HEK293 (cell line): ENCODE results near the gene ATP5MC2.

ENCODE experiments used
- CTCF ChIA-PET: fragments of 350-600 bp; formaldehyde crosslinking; extraction: SDS; loops from one replicate; lab custom pipeline; 2021; ENCODE audit warnings: antibody characterized with exemption; lab: Yijun Ruan, JAX
- POLR2A ChIA-PET: fragments of 300-600 bp; formaldehyde crosslinking; extraction: SDS; loops from one replicate; lab custom pipeline; 2020; ENCODE audit warnings: antibody characterized with exemption, inconsistent platforms; lab: Yijun Ruan, JAX
- H3K27ac ChIP-seq: fragments of 200-500 bp; sonication (Bioruptor generic); 2 replicates; pipeline ENCODE4 v1.5.1; 2014; ENCODE audit warnings: low read depth, low read length, control low read depth, inconsistent platforms; ENCODE audit errors: extremely low read depth
- H3K36me3 ChIP-seq, 2 experiments: fragments of 200-500 bp in 1 of 2; sonication (Bioruptor generic) in 1 of 2; 1 replicate in 1 of 2; 2 replicates in 1 of 2; pipeline ENCODE4 v1.5.1; 2014 to 2017; ENCODE audit warnings: inconsistent platforms in 2 of 2, low read length in 2 of 2; ENCODE audit not compliant: control insufficient read depth in 2 of 2, insufficient read depth in 1 of 2
- H3K4me1 ChIP-seq: fragments of 200-500 bp; sonication (Bioruptor generic); 2 replicates; pipeline ENCODE4 v1.5.1; 2014; ENCODE audit warnings: mild to moderate bottlenecking, low read length, inconsistent platforms; ENCODE audit not compliant: control insufficient read depth, insufficient read depth
- H3K4me3 ChIP-seq: 2 replicates; pipeline ENCODE4 v1.5.1; 2011; ENCODE audit warnings: low read depth, mild to moderate bottlenecking, control low read depth, low read length, moderate library complexity
- H3K9me3 ChIP-seq: fragments of 200-500 bp; sonication (Bioruptor generic); 2 replicates; pipeline ENCODE4 v1.5.1; 2014; ENCODE audit warnings: low read depth, low read length, inconsistent platforms; ENCODE audit not compliant: control insufficient read depth, insufficient read depth
- BCL11A ChIP-seq: fragments of 450-650 bp; formaldehyde crosslinking; IDR thresholded peaks from 2 replicates; pipeline ENCODE4 v1.5.1; 2016; ENCODE audit warnings: low read depth, missing biosample characterization, missing genetic modification characterization
- KLF1 ChIP-seq: fragments of 450-650 bp; formaldehyde crosslinking; IDR thresholded peaks from 2 replicates; pipeline ENCODE4 v1.5.1; 2016; ENCODE audit warnings: missing biosample characterization, missing genetic modification characterization
- SALL2 ChIP-seq: fragments of 450-650 bp; formaldehyde crosslinking; IDR thresholded peaks from 2 replicates; pipeline ENCODE4 v1.5.0; 2017; ENCODE audit warnings: missing biosample characterization, mild to moderate bottlenecking, missing genetic modification characterization, borderline replicate concordance
- ZBTB8A ChIP-seq: fragments of 450-650 bp; formaldehyde crosslinking; IDR thresholded peaks from 2 replicates; pipeline ENCODE4 v1.5.1; 2016; ENCODE audit warnings: missing biosample characterization, missing genetic modification characterization
- ZNF16 ChIP-seq: fragments of 450-650 bp; formaldehyde crosslinking; IDR thresholded peaks from 2 replicates; pipeline ENCODE4 v1.5.1; 2016; ENCODE audit warnings: low read depth, missing biosample characterization, missing genetic modification characterization
- ZNF223 ChIP-seq: fragments of 450-650 bp; formaldehyde crosslinking; IDR thresholded peaks from 2 replicates; pipeline ENCODE4 v1.5.1; 2016; ENCODE audit warnings: missing biosample characterization, missing genetic modification characterization
- ZNF248 ChIP-seq: fragments of 450-650 bp; formaldehyde crosslinking; IDR thresholded peaks from 2 replicates; pipeline ENCODE4 v1.5.1; 2017; ENCODE audit warnings: missing biosample characterization, missing genetic modification characterization
- ZNF48 ChIP-seq: fragments of 450-650 bp; formaldehyde crosslinking; IDR thresholded peaks from 2 replicates; pipeline ENCODE4 v1.5.1; 2016; ENCODE audit warnings: missing biosample characterization, missing genetic modification characterization
- ZNF501 ChIP-seq: fragments of 450-650 bp; formaldehyde crosslinking; IDR thresholded peaks from 2 replicates; pipeline ENCODE4 v1.5.1; 2016; ENCODE audit warnings: missing biosample characterization, missing genetic modification characterization
- ZNF558 ChIP-seq: fragments of 450-650 bp; formaldehyde crosslinking; IDR thresholded peaks from 2 replicates; pipeline ENCODE4 v1.5.1; 2016; ENCODE audit warnings: missing biosample characterization, missing genetic modification characterization
- ZNF596 ChIP-seq: fragments of 450-650 bp; IDR thresholded peaks from 2 replicates; pipeline ENCODE4 v1.5.0; 2018; ENCODE audit warnings: missing biosample characterization, mild to moderate bottlenecking, missing genetic modification characterization, moderate library complexity
- ZNF843 ChIP-seq: fragments of 450-650 bp; formaldehyde crosslinking; IDR thresholded peaks from 2 replicates; pipeline ENCODE4 v1.5.1; 2016; ENCODE audit warnings: missing biosample characterization, missing genetic modification characterization
- TF ChIP-seq, protein P1 (sequence below): fragments of 450-650 bp; formaldehyde crosslinking; IDR thresholded peaks from 2 replicates; pipeline ENCODE4 v1.5.1; 2017; ENCODE audit warnings: missing biosample characterization, missing genetic modification characterization
- TF ChIP-seq, protein P2 (sequence below): fragments of 450-650 bp; formaldehyde crosslinking; IDR thresholded peaks from 2 replicates; pipeline ENCODE4 v1.5.1; 2016; ENCODE audit warnings: missing biosample characterization, missing genetic modification characterization
- TF ChIP-seq, protein P3 (sequence below): fragments of 450-650 bp; formaldehyde crosslinking; IDR thresholded peaks from 2 replicates; pipeline ENCODE4 v1.5.1; 2016; ENCODE audit warnings: missing biosample characterization, missing genetic modification characterization
- TF ChIP-seq, protein P4 (sequence below): fragments of 450-650 bp; formaldehyde crosslinking; IDR thresholded peaks from 2 replicates; pipeline ENCODE4 v1.5.1; 2016; ENCODE audit warnings: missing biosample characterization, missing genetic modification characterization

Gene ATP5MC2

DNA sequence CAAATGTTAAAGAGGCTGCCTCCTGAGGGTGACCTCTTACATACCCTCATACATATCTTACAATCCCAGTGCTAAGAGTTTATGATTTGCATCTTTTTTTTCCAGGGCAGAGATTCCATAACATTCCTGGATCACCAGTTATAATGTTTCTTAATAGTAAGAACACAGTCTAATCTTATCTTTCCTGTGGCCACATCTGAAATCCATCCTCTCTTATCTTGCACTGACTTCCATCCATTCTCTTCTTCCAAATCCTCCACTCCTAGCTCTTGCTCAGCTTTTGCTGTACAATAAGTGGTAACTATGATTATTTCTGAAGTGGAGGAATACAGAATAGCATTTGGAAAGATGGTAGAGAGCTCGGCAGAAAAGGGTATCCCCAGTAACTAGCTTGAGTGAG lies 45.1 kb upstream of the ATP5MC2 start:
- peaks cover 0 to 62% of the 10 kb centered on the region in 2 experiments; a peak in 1 of 3 replicates for H3K36me3 ChIP-seq
- TF ChIP-seq BCL11A (no peak), ZNF843 (no peak), ZNF16 (tag by site-specific recombination) (no peak), ZBTB8A (tag by site-specific recombination) (no peak), SALL2 (tag by site-specific recombination) (no peak), ZNF248 (tag by site-specific recombination) (no peak), ZNF223 (no peak), ZNF501 (tag by site-specific recombination) (no peak), ZNF558 (tag by site-specific recombination) (no peak), ZNF596 (tag by site-specific recombination) (no peak), ZNF48 (tag by site-specific recombination) (no peak)
- TF ChIP-seq, protein P1, sequence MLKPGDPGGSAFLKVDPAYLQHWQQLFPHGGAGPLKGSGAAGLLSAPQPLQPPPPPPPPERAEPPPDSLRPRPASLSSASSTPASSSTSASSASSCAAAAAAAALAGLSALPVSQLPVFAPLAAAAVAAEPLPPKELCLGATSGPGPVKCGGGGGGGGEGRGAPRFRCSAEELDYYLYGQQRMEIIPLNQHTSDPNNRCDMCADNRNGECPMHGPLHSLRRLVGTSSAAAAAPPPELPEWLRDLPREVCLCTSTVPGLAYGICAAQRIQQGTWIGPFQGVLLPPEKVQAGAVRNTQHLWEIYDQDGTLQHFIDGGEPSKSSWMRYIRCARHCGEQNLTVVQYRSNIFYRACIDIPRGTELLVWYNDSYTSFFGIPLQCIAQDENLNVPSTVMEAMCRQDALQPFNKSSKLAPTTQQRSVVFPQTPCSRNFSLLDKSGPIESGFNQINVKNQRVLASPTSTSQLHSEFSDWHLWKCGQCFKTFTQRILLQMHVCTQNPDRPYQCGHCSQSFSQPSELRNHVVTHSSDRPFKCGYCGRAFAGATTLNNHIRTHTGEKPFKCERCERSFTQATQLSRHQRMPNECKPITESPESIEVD (tag by site-specific recombination), result no peak
- TF ChIP-seq, protein P2, sequence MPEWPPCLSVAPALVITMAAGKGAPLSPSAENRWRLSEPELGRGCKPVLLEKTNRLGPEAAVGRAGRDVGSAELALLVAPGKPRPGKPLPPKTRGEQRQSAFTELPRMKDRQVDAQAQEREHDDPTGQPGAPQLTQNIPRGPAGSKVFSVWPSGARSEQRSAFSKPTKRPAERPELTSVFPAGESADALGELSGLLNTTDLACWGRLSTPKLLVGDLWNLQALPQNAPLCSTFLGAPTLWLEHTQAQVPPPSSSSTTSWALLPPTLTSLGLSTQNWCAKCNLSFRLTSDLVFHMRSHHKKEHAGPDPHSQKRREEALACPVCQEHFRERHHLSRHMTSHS (tag by site-specific recombination), result no peak
- TF ChIP-seq, protein P3, sequence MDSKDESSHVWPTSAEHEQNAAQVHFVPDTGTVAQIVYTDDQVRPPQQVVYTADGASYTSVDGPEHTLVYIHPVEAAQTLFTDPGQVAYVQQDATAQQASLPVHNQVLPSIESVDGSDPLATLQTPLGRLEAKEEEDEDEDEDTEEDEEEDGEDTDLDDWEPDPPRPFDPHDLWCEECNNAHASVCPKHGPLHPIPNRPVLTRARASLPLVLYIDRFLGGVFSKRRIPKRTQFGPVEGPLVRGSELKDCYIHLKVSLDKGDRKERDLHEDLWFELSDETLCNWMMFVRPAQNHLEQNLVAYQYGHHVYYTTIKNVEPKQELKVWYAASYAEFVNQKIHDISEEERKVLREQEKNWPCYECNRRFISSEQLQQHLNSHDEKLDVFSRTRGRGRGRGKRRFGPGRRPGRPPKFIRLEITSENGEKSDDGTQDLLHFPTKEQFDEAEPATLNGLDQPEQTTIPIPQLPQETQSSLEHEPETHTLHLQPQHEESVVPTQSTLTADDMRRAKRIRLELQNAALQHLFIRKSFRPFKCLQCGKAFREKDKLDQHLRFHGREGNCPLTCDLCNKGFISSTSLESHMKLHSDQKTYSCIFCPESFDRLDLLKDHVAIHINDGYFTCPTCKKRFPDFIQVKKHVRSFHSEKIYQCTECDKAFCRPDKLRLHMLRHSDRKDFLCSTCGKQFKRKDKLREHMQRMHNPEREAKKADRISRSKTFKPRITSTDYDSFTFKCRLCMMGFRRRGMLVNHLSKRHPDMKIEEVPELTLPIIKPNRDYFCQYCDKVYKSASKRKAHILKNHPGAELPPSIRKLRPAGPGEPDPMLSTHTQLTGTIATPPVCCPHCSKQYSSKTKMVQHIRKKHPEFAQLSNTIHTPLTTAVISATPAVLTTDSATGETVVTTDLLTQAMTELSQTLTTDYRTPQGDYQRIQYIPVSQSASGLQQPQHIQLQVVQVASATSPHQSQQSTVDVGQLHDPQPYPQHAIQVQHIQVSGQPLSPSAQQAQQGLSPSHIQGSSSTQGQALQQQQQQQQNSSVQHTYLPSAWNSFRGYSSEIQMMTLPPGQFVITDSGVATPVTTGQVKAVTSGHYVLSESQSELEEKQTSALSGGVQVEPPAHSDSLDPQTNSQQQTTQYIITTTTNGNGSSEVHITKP (tag by site-specific recombination), result no peak
- TF ChIP-seq, protein P4, sequence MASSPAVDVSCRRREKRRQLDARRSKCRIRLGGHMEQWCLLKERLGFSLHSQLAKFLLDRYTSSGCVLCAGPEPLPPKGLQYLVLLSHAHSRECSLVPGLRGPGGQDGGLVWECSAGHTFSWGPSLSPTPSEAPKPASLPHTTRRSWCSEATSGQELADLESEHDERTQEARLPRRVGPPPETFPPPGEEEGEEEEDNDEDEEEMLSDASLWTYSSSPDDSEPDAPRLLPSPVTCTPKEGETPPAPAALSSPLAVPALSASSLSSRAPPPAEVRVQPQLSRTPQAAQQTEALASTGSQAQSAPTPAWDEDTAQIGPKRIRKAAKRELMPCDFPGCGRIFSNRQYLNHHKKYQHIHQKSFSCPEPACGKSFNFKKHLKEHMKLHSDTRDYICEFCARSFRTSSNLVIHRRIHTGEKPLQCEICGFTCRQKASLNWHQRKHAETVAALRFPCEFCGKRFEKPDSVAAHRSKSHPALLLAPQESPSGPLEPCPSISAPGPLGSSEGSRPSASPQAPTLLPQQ (tag by site-specific recombination), result no peak
- TF ChIP-seq, all 188 proteins: peak for 0
- H3K27ac ChIP-seq, result no peak overlapping the region
- no peaks in the 10 kb centered on the region for H3K9me3 ChIP-seq
- POLR2A ChIA-PET, result no interaction called here
- CTCF ChIA-PET, result interaction anchor here (0.7 to 18.2 kb wide), 4 partner anchors 12 to 43 kb away, joined by 3 to 327 read pairs (median 11); no protein-coding TSS in a partner anchor
- H3K4me3 ChIP-seq, result no peak overlapping the region
- H3K4me1 ChIP-seq, result no peaks in the 10 kb centered on the region

DNA sequence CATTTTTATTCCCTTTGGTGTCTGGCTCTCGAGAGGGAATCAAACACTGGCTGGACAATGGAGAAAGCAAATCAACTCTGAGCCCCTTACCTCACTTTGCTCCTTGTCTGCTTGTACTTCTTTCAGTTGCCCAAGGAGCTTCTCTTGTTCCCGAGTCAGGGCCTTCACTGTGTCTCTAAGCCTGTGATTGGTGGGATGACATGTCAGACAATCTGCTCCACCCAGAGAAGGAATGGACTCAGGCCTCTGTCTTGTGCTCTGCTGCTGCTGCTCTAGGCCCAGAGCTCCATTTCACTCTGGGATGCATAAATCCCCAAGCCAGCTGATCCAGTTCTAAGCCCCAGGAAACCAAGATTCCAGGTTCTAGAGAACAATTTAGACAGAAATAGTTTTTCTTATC lies 43.8 kb upstream of the ATP5MC2 start:
- no peak overlapping the region for H3K27ac ChIP-seq
- H3K4me3 ChIP-seq, result no peak overlapping the region
- TF ChIP-seq, protein P3 (tag by site-specific recombination), result no peak
- TF ChIP-seq KLF1 (tag by site-specific recombination), result peak; percentile 61
- TF ChIP-seq, all 188 proteins: peak for 1
- Histone ChIP-seq H3K36me3 (peaks cover 0 to 69% of the 10 kb centered on the region in 2 experiments; a peak in 1 of 3 replicates), H3K4me1 (no peaks in the 10 kb centered on the region), H3K9me3 (no peaks in the 10 kb centered on the region)
- ChIA-PET CTCF (interaction anchor here (0.6 to 7.4 kb wide), 3 partner anchors 26 to 720 kb away, joined by 3 to 67 read pairs (median 4); no protein-coding TSS in a partner anchor), POLR2A (no interaction called here)
